NCI-H2196 (cell line): ENCODE measurements around the gene PELI1.

Source experiments
- DNase-seq: peaks from one replicate; lab custom pipeline; 2025; ENCODE audit not compliant: unreplicated experiment; lab: John Stamatoyannopoulos, UW

PELI1 gene

GRCh38 chr2:64144057-64145013, at the start of gene PELI1:
TSS of gene PELI1 (minus strand) at chr2:64144420. CDS start at chr2:64108310, 36,110 bp downstream.
- peak; percentile 86 for DNase-seq

GRCh38 chr2:64193491-64193890, 49.3 kb upstream of the PELI1 start:
- DNase-seq, result no peak

GRCh38 chr2:64192664-64193105, 48.5 kb upstream of the PELI1 start:
- no peak for DNase-seq

- no peak for DNase-seq
Measured at GRCh38 chr2:64192125-64192479, 47.9 kb upstream of the PELI1 start.

- no peak for DNase-seq
Measured at GRCh38 chr2:64189586-64189985, 45.4 kb upstream of the PELI1 start.

- DNase-seq, result no peak
Measured at GRCh38 chr2:64189167-64189566, 44.9 kb upstream of the PELI1 start.

- DNase-seq, result no peak
Measured at GRCh38 chr2:64186699-64187605, 42.7 kb upstream of the PELI1 start.

GRCh38 chr2:64179582-64180321, 35.5 kb upstream of the PELI1 start:
- no peak for DNase-seq

GRCh38 chr2:64177315-64177714, 33.1 kb upstream of the PELI1 start:
- DNase-seq, result no peak

GRCh38 chr2:64175419-64176197, 31.4 kb upstream of the PELI1 start:
- no peak for DNase-seq

GRCh38 chr2:64173156-64174135, 29.2 kb upstream of the PELI1 start:
- DNase-seq, result no peak

- DNase-seq, result no peak
Measured at GRCh38 chr2:64168756-64169155, 24.5 kb upstream of the PELI1 start.

GRCh38 chr2:64168201-64168600, 24.0 kb upstream of the PELI1 start:
- DNase-seq, result no peak

GRCh38 chr2:64166637-64167420, 22.6 kb upstream of the PELI1 start:
- DNase-seq, result no peak

- DNase-seq, result no peak
Measured at GRCh38 chr2:64166212-64166611, 22.0 kb upstream of the PELI1 start.

- no peak for DNase-seq
Measured at GRCh38 chr2:64165706-64166105, 21.5 kb upstream of the PELI1 start.

GRCh38 chr2:64164629-64165028, 20.4 kb upstream of the PELI1 start:
- DNase-seq, result no peak

- DNase-seq, result no peak
Measured at GRCh38 chr2:64162516-64162915, 18.3 kb upstream of the PELI1 start.
